ENCODE results near the gene TTC28.

TTC28 gene

DNA sequence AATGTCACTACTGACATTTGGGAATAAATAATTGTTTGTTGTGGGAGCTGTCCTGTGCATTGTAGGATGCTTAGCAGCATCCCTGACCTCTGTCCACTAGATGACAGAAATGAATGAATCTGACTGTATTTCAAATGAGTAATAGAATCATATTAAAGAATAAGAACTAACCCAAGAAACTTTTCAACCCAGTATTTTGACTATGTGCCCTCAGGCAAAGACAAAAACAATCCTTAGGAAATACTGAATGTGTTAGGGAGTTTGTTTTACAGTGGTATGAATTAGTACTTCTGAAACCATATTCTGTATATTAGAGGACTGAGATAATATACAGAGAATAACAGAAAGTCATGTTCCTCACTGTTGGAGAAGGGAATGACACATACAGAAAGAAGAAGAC is 439.7 kb downstream of the TTC28 start:
- no peak overlapping the region for H3K27ac ChIP-seq (ENCODE audit: low read depth, low read length)
- no peak for TF ChIP-seq EZH2phosphoT487 (conservative IDR thresholded peaks at IDR 0.05; ENCODE audit: low read length)
- TF ChIP-seq, protein P1, sequence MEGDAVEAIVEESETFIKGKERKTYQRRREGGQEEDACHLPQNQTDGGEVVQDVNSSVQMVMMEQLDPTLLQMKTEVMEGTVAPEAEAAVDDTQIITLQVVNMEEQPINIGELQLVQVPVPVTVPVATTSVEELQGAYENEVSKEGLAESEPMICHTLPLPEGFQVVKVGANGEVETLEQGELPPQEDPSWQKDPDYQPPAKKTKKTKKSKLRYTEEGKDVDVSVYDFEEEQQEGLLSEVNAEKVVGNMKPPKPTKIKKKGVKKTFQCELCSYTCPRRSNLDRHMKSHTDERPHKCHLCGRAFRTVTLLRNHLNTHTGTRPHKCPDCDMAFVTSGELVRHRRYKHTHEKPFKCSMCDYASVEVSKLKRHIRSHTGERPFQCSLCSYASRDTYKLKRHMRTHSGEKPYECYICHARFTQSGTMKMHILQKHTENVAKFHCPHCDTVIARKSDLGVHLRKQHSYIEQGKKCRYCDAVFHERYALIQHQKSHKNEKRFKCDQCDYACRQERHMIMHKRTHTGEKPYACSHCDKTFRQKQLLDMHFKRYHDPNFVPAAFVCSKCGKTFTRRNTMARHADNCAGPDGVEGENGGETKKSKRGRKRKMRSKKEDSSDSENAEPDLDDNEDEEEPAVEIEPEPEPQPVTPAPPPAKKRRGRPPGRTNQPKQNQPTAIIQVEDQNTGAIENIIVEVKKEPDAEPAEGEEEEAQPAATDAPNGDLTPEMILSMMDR (IDR thresholded peaks at IDR 0.05; ENCODE audit: insufficient read depth, low read length, poor library complexity, severe bottlenecking) = no peak
- no peaks in the 10 kb centered on the region for H3K79me2 ChIP-seq (ENCODE audit: insufficient read depth, low read length)
- H3K9ac ChIP-seq (ENCODE audit: low read length) = no peak overlapping the region
- no peaks in the 10 kb centered on the region for H3K36me3 ChIP-seq (ENCODE audit: low read length)
- H4K20me1 ChIP-seq (ENCODE audit: low read depth, low read length) = no peaks in the 10 kb centered on the region
- H3F3A ChIP-seq (ENCODE audit: insufficient read depth) = no peaks in the 10 kb centered on the region
- H3K4me2 ChIP-seq (ENCODE audit: low read depth, low read length, poor library complexity, severe bottlenecking) = no peak overlapping the region
- H3K27me3 ChIP-seq (ENCODE audit: low read length) = no peaks in the 10 kb centered on the region
- H3K9me3 ChIP-seq (ENCODE audit: insufficient read depth, low read length) = no peaks in the 10 kb centered on the region
- H3K9me2 ChIP-seq (replicated peaks; ENCODE audit: insufficient read depth, low read length) = no peaks in the 10 kb centered on the region
- no peak overlapping the region for H2AFZ ChIP-seq (ENCODE audit: low read depth, low read length, severe bottlenecking)
- no peak overlapping the region for H3K4me3 ChIP-seq (ENCODE audit: insufficient read depth, low read length, poor library complexity, severe bottlenecking)

DNA sequence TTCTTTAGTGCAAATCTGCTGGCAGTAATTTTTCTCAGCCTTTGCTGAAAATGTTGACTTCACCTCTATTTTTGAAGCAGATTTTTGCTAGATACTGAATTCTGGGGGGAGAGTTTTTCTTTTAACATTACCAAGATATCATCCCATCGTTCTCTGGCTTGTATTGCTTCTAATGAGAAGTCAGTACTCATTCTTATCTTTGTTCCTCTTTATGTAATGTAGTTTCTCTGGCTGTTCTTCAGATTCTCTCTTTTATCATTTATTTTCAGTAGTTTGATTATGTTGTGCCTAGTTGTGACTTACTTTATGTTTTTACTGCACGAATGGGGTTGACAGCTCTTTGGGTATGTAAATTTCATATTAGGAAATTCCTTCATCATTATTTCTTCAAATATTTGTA is 441.9 kb downstream of the TTC28 start:
- Histone ChIP-seq H3K27me3 (ENCODE audit: low read length) (no peaks in the 10 kb centered on the region), H3K79me2 (ENCODE audit: insufficient read depth, low read length) (no peaks in the 10 kb centered on the region), H3K9me2 (replicated peaks; ENCODE audit: insufficient read depth, low read length) (no peaks in the 10 kb centered on the region), H3K9me3 (ENCODE audit: insufficient read depth, low read length) (no peaks in the 10 kb centered on the region), H3K4me3 (ENCODE audit: insufficient read depth, low read length, poor library complexity, severe bottlenecking) (no peak overlapping the region), H3K27ac (ENCODE audit: low read depth, low read length) (no peak overlapping the region), H3K4me2 (ENCODE audit: low read depth, low read length, poor library complexity, severe bottlenecking) (no peak overlapping the region), H3F3A (ENCODE audit: insufficient read depth) (no peaks in the 10 kb centered on the region), H4K20me1 (ENCODE audit: low read depth, low read length) (no peaks in the 10 kb centered on the region), H2AFZ (ENCODE audit: low read depth, low read length, severe bottlenecking) (no peak overlapping the region), H3K9ac (ENCODE audit: low read length) (no peak overlapping the region), H3K36me3 (ENCODE audit: low read length) (no peaks in the 10 kb centered on the region)
- TF ChIP-seq, protein P1 (IDR thresholded peaks at IDR 0.05; ENCODE audit: insufficient read depth, low read length, poor library complexity, severe bottlenecking) = no peak
- TF ChIP-seq EZH2phosphoT487 (conservative IDR thresholded peaks at IDR 0.05; ENCODE audit: low read length) = no peak

DNA sequence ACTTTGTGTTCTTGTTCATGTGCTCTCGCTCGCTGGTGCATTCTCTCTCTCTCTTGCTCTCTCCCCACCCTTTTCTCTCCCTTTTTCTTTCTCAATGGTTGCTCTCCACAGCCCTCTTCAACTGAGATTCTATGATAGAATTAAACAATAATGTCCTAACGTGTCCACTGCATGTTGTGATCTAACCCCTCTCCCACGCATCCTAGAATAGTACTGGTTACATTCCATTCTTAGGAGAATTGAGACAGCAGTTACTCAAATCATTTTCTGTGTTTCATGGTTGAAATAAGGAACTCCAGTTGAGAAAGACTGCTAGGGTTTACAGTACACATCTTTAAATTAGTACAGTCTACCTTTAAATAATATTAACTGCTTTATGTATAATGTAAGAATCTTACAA is 442.5 kb downstream of the TTC28 start:
- TF ChIP-seq, protein P1 (IDR thresholded peaks at IDR 0.05; ENCODE audit: insufficient read depth, low read length, poor library complexity, severe bottlenecking) = no peak
- TF ChIP-seq EZH2phosphoT487 (conservative IDR thresholded peaks at IDR 0.05; ENCODE audit: low read length) = no peak
- no peaks in the 10 kb centered on the region for H3K9me3 ChIP-seq (ENCODE audit: insufficient read depth, low read length)
- H4K20me1 ChIP-seq (ENCODE audit: low read depth, low read length) = no peaks in the 10 kb centered on the region
- no peaks in the 10 kb centered on the region for H3K79me2 ChIP-seq (ENCODE audit: insufficient read depth, low read length)
- H3F3A ChIP-seq (ENCODE audit: insufficient read depth) = no peaks in the 10 kb centered on the region
- no peak overlapping the region for H2AFZ ChIP-seq (ENCODE audit: low read depth, low read length, severe bottlenecking)
- no peaks in the 10 kb centered on the region for H3K9me2 ChIP-seq (replicated peaks; ENCODE audit: insufficient read depth, low read length)
- H3K9ac ChIP-seq (ENCODE audit: low read length) = no peak overlapping the region
- H3K4me3 ChIP-seq (ENCODE audit: insufficient read depth, low read length, poor library complexity, severe bottlenecking) = no peak overlapping the region
- no peak overlapping the region for H3K27ac ChIP-seq (ENCODE audit: low read depth, low read length)
- H3K4me2 ChIP-seq (ENCODE audit: low read depth, low read length, poor library complexity, severe bottlenecking) = no peak overlapping the region
- H3K36me3 ChIP-seq (ENCODE audit: low read length) = no peaks in the 10 kb centered on the region
- no peaks in the 10 kb centered on the region for H3K27me3 ChIP-seq (ENCODE audit: low read length)

Data from SU-DHL-6 (cell line).